ENCODE results near the gene FYB1. TPM values are rescaled to one million over a fixed set of nuclear protein-coding genes. Genes with fewer than 3 reads are reported as not detected.

FYB1 gene
- total RNA-seq, 1 experiment from 2014 or later, result 0.46 TPM

GRCh38 chr5:39161578-39161977 is 57.8 kb downstream of the FYB1 start:
- TF ChIP-seq SIN3A (IDR thresholded peaks at IDR 0.05; ENCODE audit: borderline replicate concordance, insufficient read depth, low read depth, low read length) (no peak), REST (IDR thresholded peaks at IDR 0.05; ENCODE audit: insufficient read depth in 1 of 2, low read depth in 2 of 2, low read length in 1 of 2) (no peak), POLR2AphosphoS5 (IDR thresholded peaks at IDR 0.05; ENCODE audit: low read depth, low read length) (no peak), CTCF (IDR thresholded peaks at IDR 0.05) (no peak), TCF7L2 (IDR thresholded peaks at IDR 0.05; ENCODE audit: low read depth, low read length) (no peak)
- intact Hi-C loops (cut with micrococcal nuclease; ENCODE audit: unreplicated experiment), result no loop called here
- ChIA-PET POLR2A (no interaction called here), CTCF (no interaction called here)
- Histone ChIP-seq H3K9me3 (ENCODE audit: control insufficient read depth, insufficient read depth, low read depth, low read length) (no peaks in the 10 kb centered on the region), H3K4me3 (ENCODE audit: low read depth in 2 of 2, low read length in 2 of 2) (no peak overlapping the region), H3K4me1 (ENCODE audit: control insufficient read depth, insufficient read depth, low read length) (no peaks in the 10 kb centered on the region), H3K27me3 (ENCODE audit: control insufficient read depth, insufficient read depth, low read length) (peaks cover 5% of the 10 kb centered on the region; the same call in 1 of the 2 replicates), H3K27ac (ENCODE audit: low read length) (no peak overlapping the region), H3K36me3 (ENCODE audit: control insufficient read depth, insufficient read depth, low read length) (no peaks in the 10 kb centered on the region)
- no peak for DNase-seq (ENCODE audit: low read depth, low spot score)
- no TSS peak for BruUV-seq (replicated peaks)
- no peak for ATAC-seq
- in situ Hi-C loops (cut with HindIII; ENCODE audit: low pct_unique_long_range_greater_than_20kb, low sequenced_read_pairs), result no loop called here

GRCh38 chr5:39160576-39161213 is 58.7 kb downstream of the FYB1 start:
- intact Hi-C loops (cut with micrococcal nuclease; ENCODE audit: unreplicated experiment), result no loop called here
- no peaks in the 10 kb centered on the region for H3K36me3 ChIP-seq (ENCODE audit: control insufficient read depth, insufficient read depth, low read length)
- H3K4me1 ChIP-seq (ENCODE audit: control insufficient read depth, insufficient read depth, low read length), result no peaks in the 10 kb centered on the region
- no peaks in the 10 kb centered on the region for H3K9me3 ChIP-seq (ENCODE audit: control insufficient read depth, insufficient read depth, low read depth, low read length)
- no peak overlapping the region for H3K27ac ChIP-seq (ENCODE audit: low read length)
- in situ Hi-C loops (cut with HindIII; ENCODE audit: low pct_unique_long_range_greater_than_20kb, low sequenced_read_pairs), result no loop called here
- H3K27me3 ChIP-seq (ENCODE audit: control insufficient read depth, insufficient read depth, low read length), result peaks cover 5% of the 10 kb centered on the region; the same call in 1 of the 2 replicates
- ATAC-seq (no peak), DNase-seq (ENCODE audit: low read depth, low spot score) (no peak)
- no peak overlapping the region for H3K4me3 ChIP-seq (ENCODE audit: low read depth in 2 of 2, low read length in 2 of 2)
- TF ChIP-seq REST (IDR thresholded peaks at IDR 0.05; ENCODE audit: insufficient read depth in 1 of 2, low read depth in 2 of 2, low read length in 1 of 2) (no peak), SIN3A (IDR thresholded peaks at IDR 0.05; ENCODE audit: borderline replicate concordance, insufficient read depth, low read depth, low read length) (no peak), POLR2AphosphoS5 (IDR thresholded peaks at IDR 0.05; ENCODE audit: low read depth, low read length) (no peak), CTCF (IDR thresholded peaks at IDR 0.05) (no peak)
- BruUV-seq (replicated peaks), result no TSS peak
- ChIA-PET POLR2A (no interaction called here), CTCF (no interaction called here)

Data from Panc1 (cell line).